Measurements from ENCODE around the gene GRAP.

Gene GRAP

DNA sequence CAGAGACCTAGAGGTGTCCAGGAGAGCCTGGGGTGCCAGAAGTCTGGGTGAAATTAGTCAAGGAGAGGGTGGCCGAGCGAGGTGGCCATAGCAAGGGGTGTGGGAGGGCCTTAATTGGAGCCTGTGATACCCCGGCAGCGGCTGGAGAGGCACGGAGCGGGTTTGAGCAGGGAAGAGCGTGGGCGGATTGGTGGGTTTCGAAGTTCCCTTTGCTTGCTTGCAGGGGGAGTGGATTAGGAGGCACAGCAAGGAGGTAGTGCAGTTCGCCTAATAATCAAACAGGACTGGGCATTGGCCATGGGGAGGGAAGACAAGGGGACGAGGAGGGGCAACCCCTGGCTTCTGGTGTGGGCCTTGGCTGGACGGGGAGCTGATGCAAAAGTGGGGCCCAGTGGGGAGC, 36.8 kb downstream of the GRAP start:
- DNase-seq (ENCODE audit: low read depth in 1 of 2, low spot score in 1 of 2), result no peak
- H3K4me3 ChIP-seq (replicated peaks; ENCODE audit: insufficient read depth, low read length), result no peak overlapping the region
- H3K27me3 ChIP-seq (ENCODE audit: insufficient read depth, poor library complexity, severe bottlenecking), result no peaks in the 10 kb centered on the region
- TF ChIP-seq REST (IDR thresholded peaks at IDR 0.05; ENCODE audit: insufficient replicate concordance, low read depth), result no peak
- TF ChIP-seq GABPA (IDR thresholded peaks at IDR 0.05; ENCODE audit: low read depth), result no peak
- TF ChIP-seq, protein P1, sequence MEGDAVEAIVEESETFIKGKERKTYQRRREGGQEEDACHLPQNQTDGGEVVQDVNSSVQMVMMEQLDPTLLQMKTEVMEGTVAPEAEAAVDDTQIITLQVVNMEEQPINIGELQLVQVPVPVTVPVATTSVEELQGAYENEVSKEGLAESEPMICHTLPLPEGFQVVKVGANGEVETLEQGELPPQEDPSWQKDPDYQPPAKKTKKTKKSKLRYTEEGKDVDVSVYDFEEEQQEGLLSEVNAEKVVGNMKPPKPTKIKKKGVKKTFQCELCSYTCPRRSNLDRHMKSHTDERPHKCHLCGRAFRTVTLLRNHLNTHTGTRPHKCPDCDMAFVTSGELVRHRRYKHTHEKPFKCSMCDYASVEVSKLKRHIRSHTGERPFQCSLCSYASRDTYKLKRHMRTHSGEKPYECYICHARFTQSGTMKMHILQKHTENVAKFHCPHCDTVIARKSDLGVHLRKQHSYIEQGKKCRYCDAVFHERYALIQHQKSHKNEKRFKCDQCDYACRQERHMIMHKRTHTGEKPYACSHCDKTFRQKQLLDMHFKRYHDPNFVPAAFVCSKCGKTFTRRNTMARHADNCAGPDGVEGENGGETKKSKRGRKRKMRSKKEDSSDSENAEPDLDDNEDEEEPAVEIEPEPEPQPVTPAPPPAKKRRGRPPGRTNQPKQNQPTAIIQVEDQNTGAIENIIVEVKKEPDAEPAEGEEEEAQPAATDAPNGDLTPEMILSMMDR (IDR thresholded peaks at IDR 0.05; ENCODE audit: insufficient read depth, low read length), result no peak
- TF ChIP-seq SPI1 (IDR thresholded peaks at IDR 0.05; ENCODE audit: borderline replicate concordance, low read depth), result no peak
- no peak for TF ChIP-seq POLR2AphosphoS5 (IDR thresholded peaks at IDR 0.05; ENCODE audit: low read depth)
- no peak overlapping the region for H3K27ac ChIP-seq (replicated peaks)

DNA sequence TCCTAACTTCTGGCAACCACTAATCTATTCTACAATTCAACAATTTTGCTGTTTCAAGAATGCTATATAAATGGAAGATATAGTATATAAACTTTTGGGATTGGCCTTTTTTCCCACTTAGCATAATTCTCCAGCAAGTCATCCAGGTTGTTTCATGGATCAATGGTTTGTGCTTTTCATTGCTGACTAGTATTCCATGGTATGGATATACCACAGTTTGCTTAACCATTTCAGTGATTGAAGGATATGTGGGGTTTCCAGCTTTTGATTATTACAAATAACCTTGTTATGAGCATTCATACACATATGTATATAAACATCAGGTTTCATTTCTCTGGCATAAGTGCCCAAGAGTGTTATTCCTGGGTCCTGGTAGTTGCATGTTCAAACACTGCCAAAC, 40.1 kb downstream of the GRAP start:
- H3K27me3 ChIP-seq (ENCODE audit: insufficient read depth, poor library complexity, severe bottlenecking), result no peaks in the 10 kb centered on the region
- H3K27ac ChIP-seq (replicated peaks), result no peak overlapping the region
- no peak for TF ChIP-seq SPI1 (IDR thresholded peaks at IDR 0.05; ENCODE audit: borderline replicate concordance, low read depth)
- no peak for DNase-seq (ENCODE audit: low read depth in 1 of 2, low spot score in 1 of 2)
- no peak overlapping the region for H3K4me3 ChIP-seq (replicated peaks; ENCODE audit: insufficient read depth, low read length)

DNA sequence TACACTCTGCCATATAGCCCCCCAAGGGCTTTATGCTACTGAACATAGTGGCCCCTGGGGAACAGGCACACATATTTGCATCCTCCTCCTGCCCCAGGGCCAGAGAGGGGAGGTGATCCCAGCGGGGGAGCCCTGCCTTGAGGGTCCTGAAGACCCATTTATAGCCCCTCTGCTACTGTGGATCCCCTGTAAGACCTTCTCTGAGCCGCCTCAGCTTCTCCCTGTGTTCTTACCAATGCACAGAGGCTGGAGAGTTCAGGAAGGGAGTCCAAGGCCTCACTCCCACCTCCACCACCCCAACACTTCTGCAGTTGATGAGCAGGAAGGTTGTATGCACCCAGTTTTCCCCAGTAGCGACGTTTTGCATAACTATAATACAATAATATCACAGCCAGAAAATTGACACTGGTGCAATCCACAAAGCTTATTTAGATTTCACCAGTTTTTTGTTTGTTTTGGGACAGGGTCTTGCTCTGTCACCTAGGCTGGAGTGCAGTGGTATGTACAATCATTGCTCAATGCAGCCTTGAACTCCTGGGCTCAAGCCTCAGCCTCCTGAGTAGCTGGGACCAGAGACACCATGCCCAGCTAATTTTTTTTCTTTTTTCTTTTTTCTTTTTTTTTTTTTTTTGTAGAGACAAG, 40.8 kb downstream of the GRAP start:
- TF ChIP-seq POLR2AphosphoS5 (IDR thresholded peaks at IDR 0.05; ENCODE audit: low read depth), result no peak
- TF ChIP-seq GABPA (IDR thresholded peaks at IDR 0.05; ENCODE audit: low read depth), result no peak
- TF ChIP-seq, protein P1 (IDR thresholded peaks at IDR 0.05; ENCODE audit: insufficient read depth, low read length), result no peak
- no peak for TF ChIP-seq SPI1 (IDR thresholded peaks at IDR 0.05; ENCODE audit: borderline replicate concordance, low read depth)
- H3K27ac ChIP-seq (replicated peaks), result no peak overlapping the region
- no peak for DNase-seq (ENCODE audit: low read depth in 1 of 2, low spot score in 1 of 2)
- H3K27me3 ChIP-seq (ENCODE audit: insufficient read depth, poor library complexity, severe bottlenecking), result no peaks in the 10 kb centered on the region
- no peak overlapping the region for H3K4me3 ChIP-seq (replicated peaks; ENCODE audit: insufficient read depth, low read length)

DNA sequence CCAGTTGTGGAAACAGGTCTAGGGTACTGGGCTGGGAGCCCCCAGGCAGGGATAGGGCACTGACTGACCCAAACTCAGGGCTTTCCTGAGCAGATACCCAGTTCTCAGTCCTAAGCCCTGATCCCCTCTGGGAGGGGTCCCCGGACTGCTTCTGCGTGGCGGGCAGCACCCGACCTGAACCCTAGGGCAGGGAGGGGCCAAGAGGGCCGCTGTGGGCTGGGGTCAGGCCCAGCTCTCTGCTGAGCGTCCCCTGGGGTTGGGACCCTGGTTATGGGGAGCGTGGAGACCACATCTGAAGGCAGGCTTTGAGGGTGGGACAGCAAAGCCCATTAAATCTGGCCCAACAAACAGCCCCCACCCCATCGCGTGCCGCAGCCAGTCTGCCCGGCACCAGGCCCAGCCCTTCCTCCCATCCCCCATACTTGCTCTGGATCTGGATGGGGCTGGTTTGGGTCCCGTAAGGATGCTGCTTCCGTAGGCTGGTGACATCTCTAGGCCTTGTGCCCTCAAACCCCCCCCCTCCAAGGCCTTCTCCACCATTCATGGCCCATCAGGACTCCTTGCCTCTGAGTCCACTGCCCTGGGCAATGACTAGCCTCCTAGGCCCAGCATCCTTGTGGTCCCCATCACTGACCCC, 41.5 kb downstream of the GRAP start:
- TF ChIP-seq, protein P1 (IDR thresholded peaks at IDR 0.05; ENCODE audit: insufficient read depth, low read length), result no peak
- Histone ChIP-seq H3K27ac (replicated peaks) (no peak overlapping the region), H3K27me3 (ENCODE audit: insufficient read depth, poor library complexity, severe bottlenecking) (no peaks in the 10 kb centered on the region), H3K4me3 (replicated peaks; ENCODE audit: insufficient read depth, low read length) (no peak overlapping the region; the same call in 1 of the 2 replicates)
- no peak for DNase-seq (ENCODE audit: low read depth in 1 of 2, low spot score in 1 of 2)

- H3K4me3 ChIP-seq (replicated peaks; ENCODE audit: insufficient read depth, low read length), result peak within 1 kb of the TSS; percentile 58
- H3K27ac ChIP-seq (replicated peaks), result no peak within 1 kb of the TSS
- TF ChIP-seq SPI1 (IDR thresholded peaks at IDR 0.05; ENCODE audit: borderline replicate concordance, low read depth) (no peak), REST (IDR thresholded peaks at IDR 0.05; ENCODE audit: insufficient replicate concordance, low read depth) (no peak), GABPA (IDR thresholded peaks at IDR 0.05; ENCODE audit: low read depth) (no peak), POLR2AphosphoS5 (IDR thresholded peaks at IDR 0.05; ENCODE audit: low read depth) (no peak)
- TF ChIP-seq, protein P1 (IDR thresholded peaks at IDR 0.05; ENCODE audit: insufficient read depth, low read length), result no peak
- DNase-seq (ENCODE audit: low read depth in 1 of 2, low spot score in 1 of 2), result peak; percentile 16 to 40
- no peaks in the 10 kb centered on the region for H3K27me3 ChIP-seq (ENCODE audit: insufficient read depth, poor library complexity, severe bottlenecking)
Measured at GRCh38 chr17:19004421-19005136, 42.2 kb downstream of the GRAP start, which contains the start of gene FAM83G. FAM83G (minus strand) TSS chr17:19004764; CDS start chr17:19004041, 723 bp downstream.
